HG03196 (cell line): ENCODE measurements around the gene KIF17.

Experiments
- ATAC-seq: cut with Tn5 transposase; IDR thresholded peaks from one replicate; pipeline ENCODE4 v1.9.1; 2021; ENCODE audit not compliant: unreplicated experiment

KIF17 gene

DNA sequence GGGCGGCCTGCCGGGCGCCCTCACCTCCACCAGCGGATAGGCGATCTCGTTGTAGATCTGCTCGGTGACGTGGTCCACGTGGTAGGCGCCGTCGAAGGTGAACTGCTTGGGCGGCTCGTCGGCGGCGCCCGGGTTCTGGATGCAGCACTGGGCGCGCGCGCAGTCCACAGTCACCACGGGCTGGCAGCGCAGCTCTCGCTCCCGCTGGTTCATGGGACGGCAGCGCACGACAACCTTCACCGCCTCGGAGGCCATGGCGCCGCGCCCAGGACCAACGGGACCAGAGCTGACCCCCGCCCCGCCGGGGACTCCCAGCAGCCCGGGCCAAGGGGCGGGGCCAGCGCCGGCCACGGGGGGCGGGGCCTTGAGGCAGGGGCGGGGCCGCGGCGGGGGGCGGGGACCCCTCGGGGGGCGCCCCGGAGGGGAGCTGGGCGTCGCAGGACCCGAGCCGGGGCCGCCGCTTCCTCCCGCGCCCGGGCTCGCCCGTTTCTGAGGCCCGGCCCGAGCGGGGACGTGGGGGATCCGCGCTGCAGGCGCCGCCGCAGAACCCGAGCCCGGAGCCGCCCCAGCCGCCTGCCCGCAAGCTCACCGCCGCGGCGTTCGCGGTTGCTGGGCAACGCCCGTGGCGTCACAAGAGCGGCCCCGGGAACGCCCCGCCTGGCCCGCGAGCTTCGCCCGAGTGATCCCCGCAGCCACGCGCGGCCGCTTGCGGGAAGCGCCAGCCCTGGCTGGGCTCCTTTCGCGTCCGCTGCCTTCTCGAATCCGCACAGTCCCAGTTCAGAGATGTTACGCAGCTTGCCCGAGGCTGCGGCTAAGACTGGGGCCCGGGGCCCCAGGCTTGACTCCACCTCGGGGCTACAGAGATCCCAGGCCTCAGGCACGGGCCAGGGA lies at the start of gene KIF17:
KIF17 (minus strand) TSS at position 556 of the 891 bp plus-strand sequence; CDS start at position 255, 301 bp downstream.
- no peak for ATAC-seq

DNA sequence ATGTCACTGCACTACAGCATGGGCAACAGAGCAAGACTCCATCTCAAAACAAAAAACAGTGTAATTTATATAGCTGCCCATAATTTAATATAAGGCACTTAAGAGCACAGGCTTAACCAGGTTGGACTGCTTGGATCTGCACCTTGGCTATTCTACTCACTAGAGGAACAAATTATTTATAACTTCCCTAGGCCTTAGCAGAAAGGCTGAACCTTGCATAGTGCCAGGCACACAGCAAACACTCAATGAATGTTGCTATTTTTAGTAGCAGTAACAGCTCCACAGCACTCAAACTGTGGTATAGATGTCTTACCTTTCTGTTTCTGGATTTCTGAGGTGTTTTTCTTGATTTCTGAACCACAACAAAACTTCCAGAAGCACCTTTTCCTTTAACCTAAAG lies 49.5 kb upstream of the KIF17 start:
- no peak for ATAC-seq

DNA sequence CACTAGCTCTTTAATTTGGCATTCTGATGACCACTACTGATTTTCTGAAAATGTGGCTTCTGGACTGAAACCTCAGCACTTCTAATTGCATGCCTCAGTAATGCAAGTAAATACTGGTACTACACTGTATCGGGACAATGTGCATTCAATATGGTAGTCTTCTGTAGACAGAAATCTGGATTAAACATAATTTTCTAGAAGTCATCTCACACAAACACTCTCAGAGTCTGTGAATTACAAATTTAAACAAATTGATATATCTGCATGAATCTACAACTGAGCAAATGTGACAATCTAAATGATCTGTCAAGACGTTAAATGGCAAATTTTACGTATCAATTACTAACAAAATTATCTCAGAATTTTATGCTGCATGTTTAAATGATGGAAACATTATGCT lies 45.6 kb upstream of the KIF17 start:
- no peak for ATAC-seq

DNA sequence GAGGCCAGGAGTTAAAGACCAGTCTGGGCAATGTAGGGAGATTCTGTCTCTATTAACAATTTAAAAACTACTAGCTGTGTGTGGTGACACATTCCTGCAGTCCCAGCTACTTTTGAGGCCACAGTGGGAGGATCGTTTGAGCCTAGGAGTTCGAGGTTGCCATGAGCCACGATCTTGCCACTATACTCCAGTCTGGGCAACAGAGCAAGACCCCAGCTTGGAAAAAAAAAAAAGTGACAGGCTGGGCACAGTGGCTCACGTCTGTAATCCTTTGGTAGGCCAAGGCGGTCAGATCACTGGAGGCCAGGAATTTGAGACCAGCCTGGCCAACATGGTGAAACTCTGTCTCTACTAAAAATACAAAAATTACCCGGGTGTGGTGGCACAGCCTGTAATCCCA lies 42.5 kb upstream of the KIF17 start:
- ATAC-seq, result no peak

DNA sequence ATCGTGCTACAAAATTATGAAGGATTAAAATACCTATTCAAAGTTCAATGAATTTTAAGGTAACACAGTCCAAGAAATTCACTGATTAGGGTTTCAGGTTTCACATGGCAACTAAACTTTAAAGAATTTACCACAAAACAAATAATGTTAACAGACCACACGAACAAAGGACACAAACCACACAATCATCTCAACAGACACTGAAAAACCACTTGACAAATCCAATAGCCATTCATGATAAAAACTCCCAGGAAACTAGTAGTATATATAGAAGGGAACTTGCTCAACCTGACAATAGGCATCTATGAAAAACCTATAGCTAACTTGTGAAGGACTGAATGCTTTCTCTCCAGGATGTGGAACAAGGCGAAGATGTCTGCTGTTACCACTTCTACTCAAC lies 35.8 kb upstream of the KIF17 start:
- no peak for ATAC-seq

DNA sequence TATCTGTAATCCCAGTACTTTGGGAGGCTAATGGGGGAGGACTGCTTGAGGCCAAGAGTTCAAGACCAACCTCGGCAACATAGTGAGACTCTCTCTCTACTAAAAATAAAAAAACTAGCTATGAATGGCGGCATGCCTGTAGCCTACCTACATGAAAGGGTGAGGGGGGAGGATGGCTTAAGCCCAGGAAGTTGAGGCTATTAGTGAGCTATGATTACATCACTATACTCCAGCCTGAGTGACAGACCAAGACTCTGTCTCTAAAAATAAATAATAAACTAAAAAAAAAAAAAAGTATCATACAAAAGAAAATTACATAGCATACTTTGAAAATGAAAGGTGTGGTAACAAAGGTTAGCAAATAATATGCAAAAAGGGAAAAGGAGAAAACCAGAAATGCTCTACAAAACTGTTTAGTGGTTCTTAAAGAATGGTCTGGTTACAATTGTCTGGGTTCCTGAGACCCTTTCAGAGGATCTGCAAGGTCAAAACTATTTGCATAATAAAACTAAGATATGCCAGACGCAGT lies 33.7 kb upstream of the KIF17 start:
- ATAC-seq, result no peak

DNA sequence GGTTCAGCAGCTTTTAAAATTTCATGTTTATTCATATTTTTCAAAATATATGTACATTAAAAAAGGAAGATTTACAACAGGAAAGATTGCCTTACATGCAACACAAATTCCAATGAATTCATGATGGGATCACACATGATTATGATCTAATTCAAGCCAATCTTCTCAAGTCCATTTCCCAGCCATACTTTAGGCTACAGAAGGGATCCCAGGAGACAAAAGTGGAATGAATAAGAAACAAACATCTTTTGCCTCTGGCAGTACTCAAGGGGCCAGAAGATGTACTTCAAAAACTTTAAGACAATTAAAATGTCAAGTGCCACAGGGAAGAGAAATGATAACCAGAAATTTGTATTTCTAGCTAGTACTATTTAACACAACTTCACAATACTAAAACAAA lies 24.9 kb upstream of the KIF17 start:
- ATAC-seq, result no peak

DNA sequence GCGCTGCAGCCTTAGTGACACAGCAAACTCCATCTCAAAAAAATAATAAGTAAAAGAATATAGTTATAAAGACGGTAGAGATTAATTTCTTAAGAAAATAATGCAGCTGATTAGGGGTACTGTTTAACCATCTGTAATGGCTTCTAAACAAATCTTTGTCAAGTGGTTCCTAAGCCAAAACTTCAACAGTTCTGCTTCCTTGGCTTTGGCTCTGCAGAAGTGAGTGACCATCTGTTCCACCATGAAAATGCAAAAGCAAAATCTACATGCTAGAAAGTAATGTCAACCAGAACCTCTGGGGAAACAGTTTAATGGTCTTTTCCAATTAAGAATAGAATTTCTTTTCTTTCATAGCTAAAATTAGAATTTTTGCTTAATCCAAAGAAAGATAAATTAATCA lies 23.0 kb upstream of the KIF17 start:
- ATAC-seq, result no peak

DNA sequence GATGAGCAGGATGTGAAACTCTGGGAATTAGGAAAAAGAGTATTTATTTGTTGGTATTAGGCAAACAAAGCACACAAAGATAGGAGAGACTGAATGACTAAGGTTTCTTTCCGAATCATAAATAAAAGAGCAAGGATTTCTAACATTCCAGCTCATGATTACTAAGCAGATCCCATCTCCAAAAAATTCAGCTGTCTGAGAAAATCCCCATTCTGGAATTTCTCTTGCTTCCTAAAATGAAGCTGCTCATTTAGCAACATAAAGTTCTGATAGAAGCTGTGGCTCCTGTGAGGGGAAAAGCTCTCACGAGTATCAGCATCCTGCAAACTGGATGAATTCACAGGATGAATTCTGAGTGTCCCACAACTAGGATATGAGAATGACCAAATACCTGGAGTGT lies 21.4 kb upstream of the KIF17 start:
- no peak for ATAC-seq

DNA sequence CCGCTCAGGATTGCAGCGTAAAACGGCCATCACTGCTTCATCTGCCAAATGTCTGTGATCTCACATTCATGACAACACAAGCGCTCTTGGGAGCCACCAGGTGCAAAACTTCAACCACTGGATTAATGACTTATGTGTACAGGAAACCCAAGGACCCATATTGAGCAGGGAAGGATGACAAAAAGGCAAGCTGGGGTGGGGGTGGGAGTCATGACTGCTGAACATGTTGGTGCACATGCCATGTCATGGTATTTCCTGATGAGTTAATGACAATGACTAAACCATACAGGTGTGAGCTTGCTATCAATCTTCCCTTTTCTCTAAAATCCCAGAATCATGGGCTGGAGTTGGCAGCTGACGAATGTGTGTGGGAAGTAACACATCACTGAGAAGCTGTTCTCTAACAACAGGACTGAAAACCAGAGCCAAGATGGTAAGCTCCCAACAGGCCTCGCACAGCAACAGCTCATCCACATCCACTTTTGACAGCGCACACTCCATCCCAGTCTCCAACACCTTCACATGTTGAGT lies 17.8 kb upstream of the KIF17 start:
- no peak for ATAC-seq

DNA sequence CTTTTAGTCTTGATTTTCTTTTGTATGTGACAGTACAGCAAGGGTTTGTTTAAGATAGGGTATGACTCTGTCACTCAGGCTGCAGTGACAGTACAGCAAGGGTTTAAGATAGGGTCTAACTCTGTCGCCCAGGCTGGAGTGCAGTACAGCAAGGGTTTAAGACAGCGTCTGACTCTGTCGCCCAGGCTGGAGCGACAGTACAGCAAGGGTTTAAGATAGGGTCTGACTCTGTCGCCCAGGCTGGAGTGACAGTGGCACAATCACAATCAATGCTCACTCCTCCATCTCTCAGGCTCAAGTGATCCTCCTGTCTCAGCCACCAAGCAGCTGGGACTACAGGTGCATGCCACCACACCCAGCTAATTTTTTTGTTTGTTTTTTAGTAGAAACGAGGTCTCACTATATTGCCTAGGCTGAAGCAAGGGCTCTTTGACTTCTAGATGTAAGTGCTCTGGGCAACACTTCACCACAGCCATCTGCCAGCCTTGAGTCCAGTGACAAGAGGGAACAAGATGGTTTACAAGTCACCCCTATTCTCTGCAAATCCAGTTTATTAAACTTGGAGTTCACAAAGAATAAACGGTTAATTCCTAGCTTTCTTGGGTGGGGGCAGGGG lies 15.7 kb upstream of the KIF17 start:
- no peak for ATAC-seq

DNA sequence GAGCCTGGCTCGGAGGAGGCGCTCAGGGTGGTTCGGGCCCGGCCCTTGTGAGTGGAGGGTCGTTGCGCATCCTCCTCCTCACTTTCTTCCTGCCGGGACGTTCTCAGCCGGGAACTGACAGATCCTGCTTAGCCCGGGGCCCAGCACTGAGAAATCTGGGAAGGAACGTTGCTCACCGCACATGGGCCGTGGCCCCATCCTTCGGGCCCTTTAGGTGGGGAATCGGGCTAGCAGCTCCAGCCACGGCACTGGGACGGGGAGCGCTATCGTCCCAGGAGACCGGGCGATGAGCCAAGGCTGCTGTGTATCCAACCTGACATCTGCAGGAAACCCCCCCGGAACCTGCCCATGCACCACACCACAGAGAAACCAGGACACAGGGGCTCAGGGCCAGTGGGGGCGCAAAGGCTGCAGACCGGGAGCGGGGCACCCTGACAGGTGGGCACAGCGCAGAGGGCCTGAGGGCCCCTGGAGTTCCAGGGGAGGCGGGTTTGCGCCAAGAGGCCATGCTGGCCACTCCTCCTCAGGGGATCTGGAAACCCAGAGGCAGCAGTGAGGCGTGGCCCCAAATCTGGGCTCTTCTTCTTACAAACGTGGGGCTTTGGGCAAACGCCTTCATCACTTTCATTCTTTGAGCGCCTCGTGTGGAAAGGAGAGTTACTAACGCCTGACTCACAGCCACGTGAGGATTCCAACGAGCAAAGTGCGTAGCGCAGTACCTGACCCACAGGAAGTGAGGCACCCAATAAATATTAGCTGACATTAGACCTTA lies 15.0 kb upstream of the KIF17 start, which contains the start of gene SH2D5:
SH2D5 (minus strand) TSS at position 116 of the 772 bp plus-strand sequence. CDS start 4,659 bp downstream, outside the sequence.
- ATAC-seq, result peak; percentile 46

DNA sequence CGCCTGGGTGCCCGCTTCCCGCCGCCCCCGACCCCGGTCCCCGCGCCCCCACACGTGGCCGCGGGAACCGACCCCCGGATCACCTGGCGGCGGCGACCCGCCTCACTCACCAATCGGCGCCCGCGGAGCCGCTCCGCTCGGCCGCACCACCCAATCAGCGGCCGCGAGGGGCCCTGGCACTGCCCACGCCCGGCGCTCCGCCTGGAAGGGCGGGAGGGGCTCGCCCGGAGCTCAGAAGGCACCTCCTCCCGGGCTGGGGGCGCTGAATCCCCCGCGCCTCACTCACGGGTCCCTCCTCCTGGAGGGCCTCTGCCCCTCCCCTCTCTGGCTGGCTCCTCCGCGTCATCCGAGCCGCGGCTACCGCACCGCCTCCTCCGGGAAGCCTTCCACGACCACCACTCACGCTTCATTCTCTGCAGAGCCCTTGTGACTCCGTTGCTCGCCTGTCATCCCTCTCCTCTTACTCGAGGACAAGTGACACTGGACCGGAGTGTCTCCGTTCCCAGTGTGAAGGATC lies 14.3 kb upstream of the KIF17 start:
- ATAC-seq, result peak; percentile 40

DNA sequence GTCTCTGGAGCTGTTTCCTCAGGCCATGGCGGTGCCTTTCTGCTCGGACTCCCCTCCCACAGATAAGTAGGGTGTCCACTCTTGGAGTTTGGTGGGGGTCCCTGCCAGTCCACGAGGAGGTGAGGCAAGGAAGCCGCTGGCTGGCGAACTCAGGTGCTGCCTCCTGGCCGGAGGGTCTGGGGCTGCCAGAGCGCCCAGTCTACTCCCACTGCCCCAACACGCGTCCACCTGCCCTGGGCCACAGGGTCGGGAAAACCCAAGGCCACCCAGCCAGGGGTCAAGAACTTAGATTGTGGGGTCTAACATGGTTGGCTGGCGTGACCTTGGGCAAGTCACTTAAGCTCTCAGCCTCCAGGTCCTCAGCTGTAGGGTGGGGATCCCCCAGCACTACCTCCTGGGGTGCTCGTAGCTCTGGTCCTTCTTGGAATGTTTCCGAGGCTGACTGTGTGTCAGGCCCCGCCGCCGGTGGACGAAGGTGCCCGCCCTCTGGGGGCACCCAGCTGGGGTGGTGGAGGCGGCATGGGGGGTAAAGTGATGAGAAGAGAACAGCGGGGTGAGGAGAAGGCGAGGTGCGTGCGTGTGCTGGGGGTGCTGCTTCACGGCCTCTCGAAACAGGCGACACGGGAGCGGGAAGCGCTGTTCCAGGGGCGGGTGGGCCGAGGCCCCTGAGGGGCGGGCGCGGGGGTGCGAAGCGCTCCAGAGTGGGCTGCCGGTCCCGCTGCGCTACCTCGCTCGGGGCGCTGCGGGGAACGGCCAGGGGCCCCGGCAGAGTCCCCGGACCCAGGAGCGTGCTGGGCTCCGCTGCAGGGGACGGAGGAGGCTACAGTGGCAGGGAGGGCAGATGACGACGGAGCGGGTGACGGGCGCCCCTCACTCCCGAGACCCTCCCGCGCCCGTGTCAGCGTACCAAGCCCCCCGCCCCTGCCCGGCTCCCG lies 13.5 kb upstream of the KIF17 start:
- ATAC-seq, result peak; percentile 7

DNA sequence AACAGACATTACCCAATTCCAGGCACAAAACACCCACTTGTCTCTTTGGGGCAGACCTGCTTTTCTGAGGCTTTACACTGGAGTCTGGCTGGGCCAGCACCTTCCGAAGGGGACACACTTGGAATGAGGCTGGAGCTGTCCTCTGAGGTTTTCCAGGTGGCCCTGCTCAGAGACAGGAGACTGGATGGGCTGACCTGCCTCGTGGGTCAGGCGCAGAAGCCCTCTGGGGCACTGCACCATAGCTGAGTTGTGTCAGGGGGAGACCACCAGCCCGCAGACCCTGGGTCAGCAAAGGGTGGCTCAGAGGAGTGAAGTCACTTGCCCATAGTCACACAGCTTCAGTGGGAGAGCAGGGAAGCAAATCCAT lies 12.9 kb upstream of the KIF17 start:
- ATAC-seq, result no peak

DNA sequence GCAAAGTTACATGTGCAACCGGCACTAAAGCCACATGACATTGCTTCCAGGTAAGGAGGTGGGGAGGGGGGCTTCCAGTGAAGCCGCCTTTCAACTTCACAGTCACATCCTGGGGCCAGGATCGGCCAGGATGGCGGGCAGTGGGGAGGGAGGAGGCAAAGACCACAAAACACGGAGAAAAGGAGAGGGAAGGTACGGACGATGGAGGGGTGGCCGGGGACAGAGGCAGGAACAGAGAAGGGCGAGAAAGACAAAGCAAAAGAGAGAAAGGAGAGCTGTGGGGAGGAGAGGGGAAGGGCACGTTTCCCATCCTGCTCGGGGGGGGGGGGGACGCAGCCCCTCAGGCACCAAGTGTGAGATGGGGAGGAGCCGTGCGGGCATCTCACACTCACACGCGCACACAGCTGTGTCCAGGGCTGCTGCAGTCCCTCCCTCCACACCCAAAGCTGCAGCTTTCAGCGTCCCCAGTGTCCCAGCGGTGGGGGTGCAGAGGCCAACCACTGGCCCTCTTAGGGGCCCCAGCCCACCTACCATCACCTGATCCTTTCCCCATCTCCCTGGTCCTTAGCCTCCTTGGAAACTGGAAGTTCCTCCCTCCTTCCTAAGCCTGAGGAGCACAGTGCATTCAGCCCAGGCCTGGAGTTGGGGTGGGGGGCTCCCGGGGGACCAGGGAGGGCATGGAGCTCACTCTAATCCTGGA lies 12.3 kb upstream of the KIF17 start:
- ATAC-seq, result no peak

DNA sequence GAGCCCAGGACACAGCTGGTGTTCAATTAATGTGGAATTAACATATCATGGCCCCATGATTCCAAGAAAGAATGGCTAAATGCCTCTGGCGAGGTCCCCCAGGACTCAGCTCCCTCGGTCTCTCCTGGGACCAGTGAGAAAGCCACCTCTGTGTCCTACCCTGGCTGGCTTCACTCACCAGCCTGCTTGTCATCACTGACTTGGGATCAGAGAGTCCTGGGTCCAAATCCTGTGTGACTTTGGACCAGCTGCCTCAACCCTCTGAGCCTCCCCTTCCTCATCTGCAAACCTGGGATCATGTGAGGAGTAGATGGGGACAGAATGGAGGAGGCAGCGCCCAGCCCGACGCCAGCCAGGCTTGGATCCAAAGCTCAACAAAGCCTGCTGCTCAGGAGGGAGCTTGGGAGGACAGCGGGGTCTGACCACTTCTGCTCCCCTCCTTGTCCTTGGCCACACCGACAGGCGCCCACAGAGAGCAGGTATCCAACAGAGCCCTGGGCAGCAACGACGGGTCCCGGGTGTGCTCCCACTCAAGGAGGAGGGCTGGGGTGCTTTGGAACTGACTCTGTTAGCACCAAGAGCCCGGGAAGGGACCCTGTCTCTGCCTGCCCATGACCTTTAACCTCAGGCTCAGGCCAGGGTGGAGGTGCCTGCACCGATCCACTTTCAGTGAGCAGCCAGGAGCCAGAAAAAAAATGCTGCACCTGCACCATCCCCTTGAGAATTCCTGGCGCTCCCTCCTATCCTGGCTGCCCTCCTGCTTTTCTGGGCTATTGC lies 11.5 kb upstream of the KIF17 start:
- ATAC-seq, result no peak

DNA sequence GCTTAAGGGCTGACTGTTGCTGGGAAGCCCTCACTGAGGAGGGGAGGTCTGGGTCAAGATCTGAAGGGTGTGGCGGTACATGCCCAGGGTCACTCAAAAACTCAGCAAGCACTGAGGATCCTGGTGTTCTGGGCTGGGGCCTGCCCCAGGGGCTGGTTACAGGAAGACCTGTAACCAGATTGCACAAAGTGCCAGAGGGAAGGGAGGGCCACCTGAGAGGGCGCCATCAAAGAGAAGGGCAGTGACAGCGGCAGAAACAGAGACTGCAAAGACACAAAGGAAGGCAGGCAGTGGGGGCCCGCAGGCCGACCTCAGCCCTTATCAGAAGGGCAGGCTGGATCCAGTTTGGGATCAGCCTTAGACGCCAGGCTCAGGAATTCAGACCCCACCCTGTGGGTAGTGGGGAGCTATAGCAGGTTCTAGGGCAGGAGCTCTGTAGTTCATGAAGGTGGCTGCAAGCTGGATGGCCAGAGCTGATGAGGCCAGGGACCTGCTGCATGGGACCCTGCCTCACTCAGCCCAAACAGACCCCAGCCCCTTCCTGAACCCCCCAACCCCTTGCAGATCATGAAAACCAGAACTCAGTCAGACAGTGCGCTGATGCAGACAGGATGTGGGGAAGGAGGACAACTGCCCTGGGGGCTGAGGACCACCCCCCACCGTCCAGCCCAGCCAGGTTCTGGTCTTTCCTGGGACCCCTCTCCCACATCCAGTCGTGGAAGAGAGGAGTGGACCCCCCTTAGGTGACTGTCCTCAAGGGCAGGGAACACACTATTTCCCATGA lies 10.8 kb upstream of the KIF17 start:
- no peak for ATAC-seq
